GM23338 (cell line): Measurements from ENCODE around the gene KLK7.

ENCODE experiments used
- CREB1 ChIP-seq: fragments of 250-450 bp; sonication (Bioruptor Pico); IDR thresholded peaks from 2 replicates; pipeline ENCODE4 v1.5.0; 2020; ENCODE audit warnings: low read depth, mild to moderate bottlenecking, moderate library complexity
- CTCF ChIP-seq, 2 experiments: fragments of 200-600 bp in 1 of 2; sonication (generic) in 1 of 2; conservative IDR thresholded peaks; 2 replicates each; pipeline versions ENCODE4 v1.5.1 to v1.6.1; 2016 to 2017; ENCODE audit warnings: antibody characterized with exemption in 2 of 2, low read depth in 2 of 2, mild to moderate bottlenecking in 2 of 2, moderate library complexity in 1 of 2
- EZH2phosphoT487 ChIP-seq: fragments of 200-600 bp; sonication (generic); IDR thresholded peaks from one replicate; pipeline ENCODE4 v1.8.1; 2018; ENCODE audit warnings: antibody characterized with exemption; ENCODE audit not compliant: unreplicated experiment
- JUNB ChIP-seq: IDR thresholded peaks from one replicate; pipeline ENCODE4 v1.6.1; 2016; ENCODE audit warnings: antibody characterized with exemption; ENCODE audit not compliant: unreplicated experiment
- POLR2AphosphoS5 ChIP-seq: IDR thresholded peaks from 2 replicates; pipeline ENCODE4 v1.6.1; 2016; ENCODE audit warnings: antibody characterized with exemption, low read depth
- STAT1 ChIP-seq: IDR thresholded peaks from one replicate; pipeline ENCODE4 v1.6.1; 2016; ENCODE audit warnings: antibody characterized with exemption; ENCODE audit not compliant: unreplicated experiment

- TF ChIP-seq CTCF (conservative IDR thresholded peaks at IDR 0.05; ENCODE audit: low read depth in 2 of 2): no peak
- TF ChIP-seq JUNB: no peak
- no peak for TF ChIP-seq POLR2AphosphoS5
- TF ChIP-seq EZH2phosphoT487: no peak
- TF ChIP-seq CREB1 (CRISPR knock-in tag): no peak
- no peak for TF ChIP-seq STAT1
Observed at GRCh38 chr19:50963381-50963780, 20.3 kb downstream of the KLK7 start.
